ENCODE measurements around the gene THAP3.
A peak's percentile ranks its signal among the peaks of the same experiment; 100 is the strongest.
"Not testable (repeated sequence)": the region's sequence is repeated elsewhere in the genome, so short reads cannot be mapped to it uniquely, and the experiment has no call there.

The THAP3 gene

DNA sequence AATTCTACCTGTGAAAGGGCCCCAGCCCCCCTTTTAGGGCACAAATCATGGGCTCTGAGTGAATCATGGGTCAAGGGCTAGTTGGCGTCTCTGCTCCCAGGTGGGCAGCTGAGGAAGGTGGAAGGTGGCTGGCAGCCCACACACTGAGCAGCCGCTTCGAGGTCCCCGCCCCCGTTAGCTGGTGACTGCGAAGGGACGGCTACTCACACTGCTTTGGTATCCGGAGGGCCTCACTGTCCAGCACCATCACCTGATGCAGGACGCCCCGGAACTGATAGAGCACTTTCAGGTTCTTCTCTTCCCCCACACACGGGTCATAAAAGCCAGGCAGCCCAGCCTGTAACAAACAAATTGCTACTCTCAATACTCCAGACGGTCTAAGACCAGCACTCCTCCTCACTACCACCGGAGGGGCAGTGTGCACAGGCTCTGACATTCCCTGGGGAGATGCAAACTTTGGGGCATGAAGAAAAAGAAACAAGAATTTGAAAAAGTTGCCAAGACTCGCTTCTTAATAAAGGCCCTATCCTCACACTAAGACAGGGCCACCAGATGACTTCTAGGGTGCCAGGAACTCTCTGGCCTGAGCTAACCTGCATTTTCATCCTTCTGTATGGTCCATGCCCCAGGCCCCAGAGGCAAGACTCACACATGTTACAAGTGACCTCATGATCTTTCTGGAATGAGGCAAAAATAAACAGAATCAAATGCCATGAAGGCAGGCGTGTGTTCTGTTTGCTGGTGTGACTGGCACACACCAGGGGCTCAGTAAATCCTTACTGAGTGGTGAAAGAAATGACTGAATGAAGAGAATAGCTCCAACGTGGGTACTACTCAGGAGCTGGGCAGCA lies 11.5 kb downstream of the THAP3 start:
- DNase-seq, result no peak

DNA sequence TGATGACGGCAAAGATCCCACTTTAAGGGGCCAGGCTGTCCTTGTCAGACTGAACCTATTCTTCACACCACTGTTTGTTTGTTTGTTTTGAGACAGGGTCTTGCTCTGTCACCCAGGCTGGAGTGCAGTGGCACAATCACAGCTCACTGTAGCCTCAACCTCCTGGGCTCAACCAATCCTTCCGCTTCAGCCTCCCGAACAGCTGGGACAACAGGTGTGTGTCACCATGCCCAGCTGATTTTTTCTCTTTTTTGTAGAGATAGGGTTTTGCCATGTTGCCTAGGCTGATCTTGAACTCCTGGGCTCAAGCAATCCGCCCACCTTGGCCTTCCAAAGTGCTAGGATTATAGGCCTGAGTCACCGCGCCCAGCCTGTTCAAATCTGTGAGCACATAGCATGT lies 12.1 kb downstream of the THAP3 start:
- not testable (repeated sequence) for DNase-seq

DNA sequence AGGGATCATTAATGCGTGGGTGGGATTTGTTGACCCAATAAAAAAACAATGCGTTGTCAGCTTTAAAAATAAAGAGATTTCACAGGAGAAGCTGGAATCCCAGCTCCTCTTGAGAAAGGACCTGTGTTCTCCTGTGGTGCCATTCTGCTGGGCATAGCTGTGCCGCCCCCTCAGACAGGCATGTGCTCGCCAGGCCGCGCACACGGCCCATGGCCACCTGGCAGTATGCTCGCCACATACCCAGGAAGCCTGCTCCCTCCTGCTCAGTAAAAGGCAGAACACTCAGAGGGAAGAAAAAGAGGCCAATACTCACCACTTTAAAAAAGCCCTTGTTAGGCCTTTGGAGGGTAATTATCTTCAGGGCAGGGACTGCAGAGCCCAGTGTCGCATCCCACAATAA lies 13.1 kb downstream of the THAP3 start:
- no peak for DNase-seq

DNA sequence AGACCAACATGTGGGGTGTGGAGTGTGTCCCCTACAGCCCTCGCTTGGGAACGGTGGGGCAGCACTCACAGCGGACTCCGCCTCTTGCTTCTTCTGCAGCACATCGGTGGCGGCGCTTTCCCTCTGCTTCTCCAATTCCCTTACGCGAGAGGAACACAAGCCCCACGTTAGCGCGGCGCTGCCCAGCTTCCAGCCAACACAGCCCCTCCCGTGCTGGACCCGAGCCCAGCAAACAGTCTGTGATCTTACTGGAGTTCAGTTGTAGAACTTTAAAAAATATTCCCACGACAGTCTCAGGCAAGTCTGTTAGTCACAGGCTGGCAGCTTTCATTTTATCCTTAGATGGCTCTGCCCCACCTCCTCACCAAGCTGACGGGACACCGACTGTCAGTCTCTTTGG lies 13.6 kb downstream of the THAP3 start:
- no peak for DNase-seq

DNA sequence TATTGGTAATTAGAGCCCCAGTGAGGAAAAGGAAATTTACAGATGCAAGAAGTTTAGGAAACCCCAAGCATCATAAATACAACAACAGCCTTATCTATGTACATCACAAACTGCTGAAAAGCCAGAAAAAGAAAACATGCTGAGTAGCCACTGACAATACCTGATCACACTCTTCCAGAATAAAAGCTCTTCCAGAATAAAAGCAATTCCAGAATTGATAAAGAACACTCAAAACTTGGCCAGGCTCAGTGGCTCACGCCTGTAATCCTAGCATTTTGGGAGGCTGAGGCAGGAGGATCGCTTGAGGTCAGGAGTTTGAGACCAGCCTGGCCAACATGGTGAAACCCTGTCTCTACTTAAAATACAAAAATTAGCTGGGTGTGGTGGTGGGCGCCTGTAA lies 16.2 kb downstream of the THAP3 start:
- DNase-seq, result not testable (repeated sequence)

DNA sequence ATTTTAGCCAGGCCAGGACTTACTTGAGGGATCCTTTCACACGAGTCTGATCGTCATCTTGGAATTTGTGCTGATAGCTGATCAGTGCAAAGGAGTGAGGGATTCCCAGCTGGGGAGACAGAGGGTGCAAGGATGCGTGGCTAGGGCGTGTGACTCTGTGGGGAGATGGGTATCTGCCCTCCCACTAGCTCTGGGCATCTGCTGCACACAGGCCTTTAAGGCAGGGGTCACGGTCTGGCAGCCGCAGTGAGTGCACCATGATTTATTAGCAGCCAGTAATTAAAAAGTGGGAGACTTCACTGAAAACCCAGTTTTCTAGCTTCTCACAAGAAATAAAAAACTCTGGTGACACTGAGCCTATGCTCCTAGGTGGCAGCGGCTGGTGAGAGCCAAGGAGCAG lies 20.4 kb downstream of the THAP3 start:
- no peak for DNase-seq

DNA sequence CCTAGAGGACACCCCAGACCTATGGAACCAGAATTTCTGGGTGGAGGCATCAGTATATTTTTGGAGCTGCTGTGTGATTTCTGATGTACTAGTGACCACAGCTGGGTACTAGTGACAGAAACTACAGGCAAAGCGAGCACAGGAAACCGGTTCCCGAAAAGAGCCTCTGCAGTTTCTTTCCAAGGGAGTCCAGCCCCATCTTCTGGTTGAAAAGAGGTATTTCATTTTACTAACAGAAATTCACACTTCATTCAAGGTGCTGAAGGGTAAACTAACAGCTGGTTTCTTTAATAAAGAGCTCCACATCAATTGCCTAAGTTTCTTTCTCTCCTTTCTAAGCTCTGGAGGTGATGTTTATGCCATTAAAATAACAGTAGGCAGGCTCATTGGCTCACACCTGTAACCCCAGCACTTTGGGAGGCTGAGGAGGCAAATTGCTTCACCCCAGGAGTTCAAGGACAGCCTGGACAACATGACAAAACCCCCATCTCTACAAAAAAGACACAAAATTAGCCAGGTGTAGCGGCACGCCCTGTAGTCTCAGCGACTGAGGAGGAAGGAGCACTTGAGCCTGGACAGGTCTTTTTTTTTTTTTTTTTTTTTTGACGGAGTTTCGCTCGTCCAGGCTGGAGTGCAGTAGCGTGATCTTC lies 22.0 kb downstream of the THAP3 start:
- peak; percentile 82 for DNase-seq

DNA sequence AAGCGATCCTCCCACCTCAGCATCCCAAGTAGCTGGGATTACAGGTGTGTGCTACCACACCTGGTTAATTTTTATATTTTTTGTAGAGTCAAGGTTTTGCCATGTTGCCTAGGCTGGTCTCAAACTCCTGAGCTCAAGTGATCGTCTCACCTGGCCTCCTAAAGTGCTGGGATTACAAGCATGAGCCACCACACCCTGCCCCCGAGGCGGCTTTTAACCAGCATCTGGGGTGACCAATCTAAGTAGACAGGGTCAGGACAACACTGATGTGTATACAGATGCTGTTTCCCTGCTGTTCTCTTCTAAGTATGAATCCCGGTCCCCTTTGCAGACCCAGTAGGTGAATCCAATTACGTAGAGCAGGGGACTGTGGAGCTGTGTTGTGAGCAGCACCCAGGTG lies 23.9 kb downstream of the THAP3 start:
- DNase-seq, result no peak

DNA sequence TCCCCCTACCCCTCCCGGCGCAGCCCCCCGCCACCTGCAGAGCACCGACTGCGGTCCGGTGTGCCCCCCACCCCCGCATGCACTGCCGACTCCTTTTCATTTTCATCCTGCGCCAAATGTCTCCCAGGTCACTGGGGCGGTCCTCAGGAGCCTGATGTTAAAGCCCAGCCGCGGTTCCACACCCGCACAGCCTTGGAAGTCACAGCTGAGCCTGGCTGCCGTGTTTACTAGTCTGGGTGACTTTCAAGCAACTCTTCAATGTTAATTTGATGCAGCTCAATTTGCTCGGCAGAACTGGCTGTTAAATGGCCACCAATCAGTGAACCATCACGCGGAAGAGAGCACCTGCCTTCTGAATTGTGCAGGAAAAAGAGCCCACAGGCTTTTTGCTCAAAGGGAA lies 27.2 kb downstream of the THAP3 start:
- no peak for DNase-seq

DNA sequence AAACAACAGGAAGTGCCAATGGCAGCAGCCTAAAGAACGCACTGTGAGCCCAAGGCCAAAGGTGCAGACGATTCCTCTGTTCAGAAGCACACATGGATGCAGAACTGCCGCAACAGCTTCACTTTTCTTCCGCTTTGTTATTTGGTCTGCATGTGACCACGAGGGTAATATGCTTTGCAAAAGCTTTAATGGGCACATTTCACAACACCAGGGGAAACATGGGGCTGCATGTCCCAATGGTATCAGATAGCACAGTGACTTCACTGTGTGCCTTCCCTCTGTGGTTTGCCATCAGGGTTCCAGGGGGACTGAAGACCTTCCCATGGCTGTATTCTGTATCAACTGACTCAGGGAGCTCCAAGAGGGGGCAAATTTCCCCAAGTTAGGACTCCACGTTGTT lies 28.3 kb downstream of the THAP3 start:
- DNase-seq, result no peak

DNA sequence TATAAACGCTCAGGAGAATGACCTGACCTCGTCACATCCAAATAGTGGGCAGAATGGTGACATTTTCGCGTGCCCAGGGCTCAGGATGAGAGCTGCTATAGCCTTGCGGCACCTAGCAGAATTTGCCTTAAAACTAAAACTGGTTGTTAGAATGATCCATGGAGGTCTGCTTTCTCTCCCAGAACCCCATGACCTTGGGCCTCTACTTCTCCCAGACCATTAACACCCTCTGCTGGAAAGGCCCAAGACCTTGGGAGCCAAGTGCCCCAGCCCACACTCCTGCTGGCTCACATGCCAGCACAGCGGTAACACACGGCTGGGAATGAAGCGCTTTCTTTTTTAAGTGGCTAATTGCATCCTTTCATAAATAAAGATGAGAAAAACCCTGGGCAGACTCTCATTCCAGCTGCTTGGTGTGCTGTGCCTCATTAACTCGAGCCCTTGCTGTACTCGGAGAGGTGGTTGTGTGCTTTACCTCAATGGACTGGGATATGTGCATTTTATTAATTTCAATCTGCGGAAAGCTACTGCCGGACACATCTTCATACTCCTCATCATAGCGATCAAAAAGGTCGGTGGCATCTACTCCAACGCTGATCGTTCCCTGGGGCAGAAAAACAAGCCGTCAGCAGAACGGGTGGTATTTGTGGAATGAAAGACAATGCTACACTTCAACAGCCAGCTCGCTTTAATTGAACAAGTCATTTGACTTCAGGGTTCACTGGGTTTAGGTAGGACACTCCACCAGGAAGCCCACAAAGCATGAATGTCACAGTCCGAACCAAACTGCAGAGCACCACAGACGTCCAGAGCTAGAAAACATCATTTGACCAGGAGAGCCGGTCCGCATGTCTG lies 29.0 kb downstream of the THAP3 start:
- no peak for DNase-seq

DNA sequence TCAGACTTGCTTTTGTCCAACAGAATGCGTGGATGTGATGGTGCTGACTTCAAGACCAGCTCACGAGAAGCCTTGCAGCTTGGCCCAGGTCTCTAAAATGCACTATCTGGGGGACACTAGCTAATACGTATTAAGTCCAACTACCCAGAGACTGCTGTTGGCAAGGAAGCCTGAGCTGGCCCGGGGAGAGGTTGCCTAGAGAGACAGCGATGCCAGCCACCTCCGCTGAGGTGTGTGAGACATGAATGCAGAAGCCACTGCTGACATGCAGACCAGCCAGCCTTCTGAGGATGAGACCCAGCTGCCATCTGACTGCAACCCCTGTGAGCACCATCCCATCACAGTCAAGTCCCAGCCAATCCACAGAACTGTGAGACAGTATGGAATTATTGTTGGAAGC lies 32.5 kb downstream of the THAP3 start:
- DNase-seq, result no peak

DNA sequence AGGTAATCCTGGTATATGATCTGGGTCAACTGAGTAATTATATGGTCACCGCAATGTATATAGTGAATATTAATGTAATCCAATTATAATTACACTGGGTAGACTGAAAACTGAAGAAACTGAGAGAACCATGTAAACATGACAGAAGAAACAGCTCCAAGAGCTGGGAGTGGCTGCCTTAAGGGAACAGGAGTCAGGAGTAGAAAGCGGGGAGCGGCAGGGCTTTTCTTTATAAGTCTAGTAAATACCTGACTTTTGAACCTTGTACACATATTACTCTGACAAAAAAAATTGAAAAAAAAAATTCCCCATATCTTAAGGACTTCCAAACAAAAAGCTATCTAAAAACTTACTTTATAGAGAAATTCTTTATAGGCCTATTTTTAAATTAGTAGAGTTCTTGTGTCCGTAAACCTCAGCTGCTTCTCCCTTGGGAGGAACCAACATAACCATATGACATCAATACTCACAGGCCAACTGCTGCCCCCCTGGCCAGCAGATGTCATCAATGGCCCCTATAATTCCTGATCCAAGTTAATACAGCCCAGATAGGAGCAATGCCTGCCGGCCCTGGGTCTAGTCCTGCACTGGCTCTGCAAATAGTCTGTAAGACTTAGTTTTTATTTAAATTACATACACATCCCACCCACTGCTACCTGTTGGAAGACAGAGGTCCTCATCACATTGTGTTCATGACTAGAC lies 33.8 kb downstream of the THAP3 start:
- no peak for DNase-seq

DNA sequence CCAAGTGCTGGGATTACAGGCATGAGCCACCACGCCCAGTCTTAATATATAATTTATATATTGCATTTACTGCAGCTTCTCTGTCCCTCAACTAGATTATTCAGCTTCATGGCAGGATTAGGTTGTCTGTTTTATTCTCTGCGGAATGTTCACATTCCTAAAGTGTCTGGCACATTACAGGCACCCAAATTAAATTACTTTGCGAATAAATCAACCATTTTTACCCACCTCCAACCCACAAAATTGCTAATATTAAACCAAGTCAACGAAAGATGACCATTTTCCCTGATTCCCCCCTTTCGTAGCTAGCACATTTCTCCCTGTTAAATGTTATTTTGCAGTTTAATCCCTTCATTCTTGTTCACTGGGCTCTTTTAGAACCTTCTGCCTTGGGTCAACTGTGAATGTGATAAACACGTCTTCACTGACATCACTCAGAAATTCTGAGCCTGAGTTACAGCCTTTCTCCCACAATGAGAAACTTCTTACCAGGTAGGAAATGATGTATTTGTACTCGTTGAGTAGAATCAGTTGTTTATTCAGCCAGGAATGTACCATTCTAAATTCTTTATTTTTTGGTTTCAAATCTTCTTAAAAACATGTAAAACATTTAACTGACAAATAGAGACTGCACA lies 35.9 kb downstream of the THAP3 start:
- no peak for DNase-seq

DNA sequence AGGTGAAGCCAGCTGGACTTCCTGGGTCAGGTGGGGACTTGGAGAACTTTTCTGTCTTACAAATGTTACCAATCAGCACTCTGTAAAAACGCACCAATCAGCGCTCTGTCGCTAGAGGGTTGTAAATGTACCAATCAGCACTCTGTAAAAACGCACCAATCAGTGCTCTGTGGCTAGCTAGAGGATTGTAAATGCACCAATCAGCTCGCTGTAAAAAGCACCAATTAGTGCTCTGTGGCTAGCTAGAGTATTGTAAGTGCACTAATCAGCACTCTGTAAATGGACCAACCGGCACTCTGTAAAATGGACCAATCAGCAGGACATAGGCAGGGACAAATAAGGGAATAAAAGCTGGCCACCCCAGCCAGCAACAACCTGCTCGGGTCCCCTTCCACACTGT lies 37.8 kb downstream of the THAP3 start:
- not testable (repeated sequence) for DNase-seq

DNA sequence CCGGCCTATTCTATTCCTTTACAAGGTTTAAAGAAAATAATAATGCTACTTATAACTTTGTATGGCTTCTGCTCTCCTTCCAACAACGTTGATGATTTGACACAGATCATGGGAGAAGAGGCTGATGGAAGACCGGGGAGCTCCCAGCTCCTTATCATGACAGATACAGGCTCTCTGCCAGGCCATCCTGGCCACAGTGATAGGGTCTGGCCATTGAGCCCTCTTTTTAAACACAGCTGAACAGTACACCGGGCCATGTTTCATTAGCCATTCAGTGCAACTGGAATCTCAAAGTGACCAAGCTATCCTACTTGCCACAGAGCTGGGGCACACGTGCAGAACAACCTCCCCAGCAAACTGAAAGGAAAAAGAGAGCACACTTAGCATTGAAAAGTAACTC lies 42.0 kb downstream of the THAP3 start:
- no peak for DNase-seq

DNA sequence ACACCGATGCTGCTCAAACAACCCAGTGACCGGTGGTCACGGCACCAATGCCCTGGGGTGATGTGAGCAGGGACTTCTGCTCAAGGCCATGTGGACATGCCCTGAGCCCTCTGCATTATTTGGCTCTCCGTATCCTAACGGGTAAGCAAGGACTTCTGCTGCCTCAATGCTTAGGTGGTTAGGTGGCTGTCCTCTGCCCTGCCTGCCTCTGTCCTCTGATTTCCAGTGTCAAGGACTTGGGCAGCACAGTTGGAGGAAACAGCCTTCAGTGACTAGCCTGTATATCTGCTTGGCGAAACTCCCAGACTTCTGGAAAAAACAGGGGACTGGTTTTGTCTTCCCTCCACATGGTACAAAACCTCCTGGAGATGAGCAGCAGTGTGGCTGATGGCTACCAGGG lies 42.5 kb downstream of the THAP3 start:
- DNase-seq, result no peak

DNA sequence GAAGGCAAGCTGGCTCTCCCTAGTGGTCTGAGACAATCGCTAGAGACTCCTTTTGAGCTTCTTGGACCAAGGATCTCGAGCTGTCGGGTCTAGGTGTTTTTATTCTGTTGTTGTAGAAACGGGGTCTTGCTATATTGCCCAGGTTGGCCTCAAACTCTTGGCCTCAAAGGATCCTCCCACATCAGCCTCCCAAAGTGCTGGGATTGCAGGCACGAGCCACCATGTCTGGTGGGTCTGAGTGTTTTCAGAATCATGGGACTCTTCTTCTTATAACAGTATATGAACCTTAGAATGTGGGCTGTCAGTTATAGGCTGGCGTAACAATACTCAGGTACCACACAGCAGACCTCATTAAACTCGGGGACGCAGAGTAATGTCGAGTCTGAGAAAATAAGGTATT lies 43.8 kb downstream of the THAP3 start:
- no peak for DNase-seq

DNA sequence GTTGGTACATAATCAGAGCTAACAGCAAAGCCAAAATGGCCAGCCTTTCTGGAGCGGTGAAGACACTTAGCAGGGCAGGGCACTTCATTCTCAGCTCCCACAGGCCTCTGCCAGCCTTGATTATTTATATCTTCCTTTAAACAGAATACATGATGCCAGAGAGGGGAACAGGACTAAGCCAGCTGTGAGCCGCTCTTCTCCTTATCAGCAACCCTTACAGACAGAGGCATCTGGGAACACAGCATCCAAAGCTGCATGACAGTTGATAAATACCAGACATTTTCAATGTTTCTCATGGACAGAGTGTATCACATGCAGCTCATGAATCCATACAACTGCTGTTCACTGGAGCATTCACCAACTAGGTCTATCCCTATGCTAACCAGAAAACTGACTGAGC lies 47.9 kb downstream of the THAP3 start:
- DNase-seq, result no peak

DNA sequence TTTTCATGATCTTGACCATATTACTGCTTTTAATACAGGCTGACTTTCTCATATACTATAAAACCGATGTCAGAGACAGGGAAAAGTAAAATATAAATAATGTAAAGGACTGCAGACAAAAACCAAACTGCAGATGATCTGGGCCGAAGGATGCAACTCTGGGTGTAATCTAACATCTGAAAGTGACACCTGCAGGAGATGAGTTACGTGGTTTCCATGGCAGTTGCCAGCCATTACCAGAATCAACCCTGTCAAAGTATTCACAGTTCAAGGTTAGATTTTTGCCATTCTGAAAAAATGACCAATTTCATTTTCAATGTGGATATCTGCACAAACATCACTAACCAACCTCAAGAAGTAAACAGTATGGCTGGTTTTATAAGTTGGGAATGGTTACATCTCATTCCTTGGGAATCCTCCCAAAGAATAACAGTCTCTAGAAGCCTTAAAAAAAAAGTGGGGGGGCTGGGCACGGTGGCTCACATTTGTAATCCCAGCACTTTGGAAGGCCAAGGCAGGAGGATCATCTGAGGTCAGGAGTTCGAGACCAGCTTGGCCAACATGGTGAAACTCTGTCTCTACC lies 49.2 kb downstream of the THAP3 start:
- no peak for DNase-seq

DNA sequence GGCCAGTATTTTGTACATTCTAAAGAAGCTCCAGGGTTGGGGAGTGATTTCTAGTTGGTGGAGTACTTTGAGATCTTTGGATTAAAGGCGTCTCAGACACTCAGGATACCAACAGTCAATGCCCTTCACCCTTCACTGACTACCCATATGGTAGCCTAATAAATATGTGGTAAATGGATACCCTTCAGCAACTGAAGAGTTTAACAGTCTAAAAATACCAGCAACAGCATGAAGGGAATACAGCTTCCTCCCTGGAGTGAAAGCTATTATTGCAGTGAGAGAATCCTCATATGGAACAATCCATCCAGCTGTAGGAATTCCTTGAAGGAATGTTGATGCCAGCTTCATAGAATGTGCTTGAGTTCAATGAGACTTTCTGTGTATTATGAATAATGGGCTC lies 50.1 kb downstream of the THAP3 start:
- DNase-seq, result no peak

DNA sequence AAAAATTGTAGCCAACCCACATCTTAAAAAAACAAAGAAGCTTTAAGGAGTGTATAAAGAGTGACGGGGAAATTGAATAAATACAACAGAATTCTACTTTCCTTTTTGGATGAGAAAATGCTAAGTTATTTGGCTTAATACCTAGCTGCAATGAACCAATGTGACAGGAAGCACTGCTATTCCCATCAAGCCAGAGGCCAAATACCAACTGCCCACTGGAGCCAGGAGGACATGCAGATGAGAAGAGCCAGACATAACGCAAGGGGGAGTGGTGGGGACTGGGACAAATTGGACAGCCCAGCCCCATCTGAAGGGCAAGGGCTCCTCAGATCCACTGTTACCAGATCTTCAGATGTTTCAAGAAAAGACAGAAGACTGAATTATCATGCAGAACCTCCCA lies 51.3 kb downstream of the THAP3 start:
- no peak for DNase-seq

All from DMS53 (cell line).